ENCODE results near the gene PAX2.

The PAX2 gene

DNA sequence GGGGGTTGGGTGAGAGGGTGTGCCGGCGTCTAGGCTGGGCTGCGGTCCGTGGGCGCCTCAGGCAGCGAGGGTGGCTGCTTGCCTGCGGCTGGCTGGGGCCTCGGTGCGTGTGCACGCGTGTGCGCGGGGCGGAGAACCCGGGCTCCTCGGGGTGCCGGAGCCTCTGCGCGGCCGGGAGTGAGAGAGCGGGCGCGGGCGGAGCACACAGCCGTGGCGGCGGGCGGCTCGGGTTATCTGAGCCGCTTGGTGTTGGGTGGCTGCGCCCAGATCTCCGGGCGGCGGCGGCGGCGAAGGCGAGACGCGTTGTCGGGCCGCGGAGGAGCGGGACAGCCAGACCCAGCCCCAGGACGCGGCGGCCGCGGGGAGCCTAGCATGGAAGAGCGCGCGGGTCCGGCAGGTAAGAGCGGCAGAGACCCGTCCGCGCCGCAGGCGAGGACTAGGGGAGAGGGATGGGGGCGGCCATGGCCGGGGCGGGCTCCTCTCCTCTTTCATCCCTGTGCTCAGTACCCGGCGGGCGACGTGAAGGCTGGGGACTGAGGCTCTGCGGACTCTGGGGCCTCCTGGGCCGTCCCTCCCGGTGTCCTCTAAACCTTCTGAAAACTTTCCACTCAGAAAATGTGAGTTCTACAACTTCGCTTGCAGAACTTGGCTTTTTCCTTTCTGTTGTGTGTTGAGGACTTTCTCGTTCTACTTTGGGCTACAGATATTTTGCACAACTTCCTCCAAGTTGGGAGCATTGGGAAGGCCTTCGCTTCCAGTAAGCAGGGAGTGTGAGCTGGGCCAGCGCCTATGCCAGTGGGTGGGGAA, 9.8 kb upstream of the PAX2 start:
- in situ Hi-C loops (cut with MboI; ENCODE audit: low sequenced_read_pairs, unreplicated experiment), result loop anchor here (25.0 kb wide), 1 partner anchor 173 kb away; no protein-coding TSS in a partner anchor
- no peak for DNase-seq (ENCODE audit: low spot score)
- no peak for TF ChIP-seq CTCF (IDR thresholded peaks at IDR 0.05; ENCODE audit: borderline replicate concordance, control extremely low read depth, extremely low read depth, insufficient read depth, missing control alignments)

- DNase-seq (ENCODE audit: low spot score), result no peak
- in situ Hi-C loops (cut with MboI; ENCODE audit: low sequenced_read_pairs, unreplicated experiment), result loop anchor here (25.0 kb wide), 1 partner anchor 174 kb away; no protein-coding TSS in a partner anchor
- no peak for TF ChIP-seq CTCF (IDR thresholded peaks at IDR 0.05; ENCODE audit: borderline replicate concordance, control extremely low read depth, extremely low read depth, insufficient read depth, missing control alignments)
Measured at GRCh38 chr10:100736144-100736808, 9.1 kb upstream of the PAX2 start.

GRCh38 chr10:100736809-100737354, 8.5 kb upstream of the PAX2 start:
- in situ Hi-C loops (cut with MboI; ENCODE audit: low sequenced_read_pairs, unreplicated experiment), result loop anchor here (25.0 kb wide), 1 partner anchor 175 kb away; no protein-coding TSS in a partner anchor
- TF ChIP-seq CTCF (IDR thresholded peaks at IDR 0.05; ENCODE audit: borderline replicate concordance, control extremely low read depth, extremely low read depth, insufficient read depth, missing control alignments), result no peak
- DNase-seq (ENCODE audit: low spot score), result no peak

GRCh38 chr10:100737355-100738054, 7.9 kb upstream of the PAX2 start:
- in situ Hi-C loops (cut with MboI; ENCODE audit: low sequenced_read_pairs, unreplicated experiment), result loop anchor here (25.0 kb wide), 1 partner anchor 175 kb away; no protein-coding TSS in a partner anchor
- DNase-seq (ENCODE audit: low spot score), result no peak
- TF ChIP-seq CTCF (IDR thresholded peaks at IDR 0.05; ENCODE audit: borderline replicate concordance, control extremely low read depth, extremely low read depth, insufficient read depth, missing control alignments), result no peak

DNA sequence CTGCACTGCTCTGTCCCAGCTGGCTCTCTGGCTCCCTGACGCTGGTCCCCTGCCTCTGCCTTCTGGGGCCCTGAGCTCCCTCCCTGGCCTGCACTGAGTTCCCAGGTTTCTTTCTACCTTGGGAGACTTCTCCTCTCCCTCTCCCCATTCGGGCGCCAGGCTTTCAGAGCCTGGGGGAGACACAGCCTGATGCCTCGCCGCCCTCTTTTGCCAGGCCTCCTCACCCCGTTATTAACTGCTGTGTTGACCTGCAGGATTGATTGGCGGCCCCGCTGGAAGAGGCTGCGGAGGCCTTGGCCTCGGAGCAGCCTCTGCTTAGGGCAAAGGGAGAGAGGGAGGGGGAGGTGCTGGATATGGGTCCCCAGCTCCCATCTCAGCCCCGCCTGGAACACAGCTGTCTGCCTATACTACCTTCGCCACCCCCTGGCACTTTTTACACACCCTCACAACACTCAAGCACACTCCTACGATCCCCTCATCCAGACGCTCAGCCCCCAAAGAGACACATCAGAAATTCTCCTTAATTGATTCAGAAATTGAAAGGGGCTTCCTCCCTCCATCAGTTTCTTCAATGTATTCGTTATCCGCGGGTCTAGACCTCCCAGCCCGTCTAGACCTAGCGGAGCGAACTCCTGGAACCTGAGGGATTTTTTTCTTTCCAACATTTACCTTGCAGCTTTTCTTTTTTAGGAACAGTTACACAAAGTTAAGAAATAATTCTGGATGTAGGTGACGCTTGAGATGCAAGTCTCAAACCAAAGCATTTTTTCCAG, 7.1 kb upstream of the PAX2 start:
- in situ Hi-C loops (cut with MboI; ENCODE audit: low sequenced_read_pairs, unreplicated experiment), result loop anchor here (25.0 kb wide), 1 partner anchor 176 kb away; no protein-coding TSS in a partner anchor
- TF ChIP-seq CTCF (IDR thresholded peaks at IDR 0.05; ENCODE audit: borderline replicate concordance, control extremely low read depth, extremely low read depth, insufficient read depth, missing control alignments), result no peak
- DNase-seq (ENCODE audit: low spot score), result no peak
